OCI-LY1 (cell line): ENCODE measurements around the gene PDLIM3.

Source experiments
- H2AFZ ChIP-seq: fragments of 200-600 bp; sonication (generic), shearing (Covaris generic); 2 replicates; pipeline ENCODE4 v1.6.0; 2014; ENCODE audit warnings: antibody characterized with exemption, mild to moderate bottlenecking, low read length
- H3F3A ChIP-seq: fragments of 200-600 bp; sonication (generic), shearing (Covaris generic); 2 replicates; pipeline ENCODE4 v1.6.0; 2014; ENCODE audit warnings: mild to moderate bottlenecking, antibody characterized with exemption, low read length, moderate library complexity; ENCODE audit not compliant: insufficient read depth
- H3K27ac ChIP-seq: fragments of 200-600 bp; sonication (generic); 2 replicates; pipeline ENCODE4 v1.5.1; 2014; ENCODE audit warnings: low read length, mixed run types, mild to moderate bottlenecking, low read depth; ENCODE audit not compliant: poor library complexity, severe bottlenecking
- H3K27me3 ChIP-seq: fragments of 200-600 bp; sonication (generic); 2 replicates; pipeline ENCODE4 v1.6.0; 2014; ENCODE audit warnings: antibody characterized with exemption, mild to moderate bottlenecking, low read length, moderate library complexity; ENCODE audit not compliant: insufficient read depth
- H3K36me3 ChIP-seq: fragments of 200-600 bp; sonication (generic); 2 replicates; pipeline ENCODE4 v1.6.1; 2014; ENCODE audit warnings: mild to moderate bottlenecking, antibody characterized with exemption, low read length, moderate library complexity, mixed read lengths; ENCODE audit not compliant: insufficient read depth
- H3K4me1 ChIP-seq: fragments of 200-600 bp; sonication (generic); 2 replicates; pipeline ENCODE4 v1.5.1; 2014; ENCODE audit warnings: mild to moderate bottlenecking, low read length, moderate library complexity; ENCODE audit not compliant: insufficient read depth, severe bottlenecking
- H3K4me2 ChIP-seq: fragments of 200-600 bp; sonication (generic), shearing (Covaris generic); 2 replicates; pipeline ENCODE4 v1.6.1; 2014; ENCODE audit warnings: low read length
- H3K4me3 ChIP-seq: fragments of 200-600 bp; sonication (generic); 2 replicates; pipeline ENCODE4 v1.5.1; 2014; ENCODE audit warnings: low read length, low read depth, mild to moderate bottlenecking, mixed read lengths; ENCODE audit not compliant: poor library complexity, severe bottlenecking
- H3K79me2 ChIP-seq: fragments of 200-600 bp; shearing (Covaris generic); 2 replicates; pipeline ENCODE4 v1.6.1; 2016; ENCODE audit warnings: mixed run types, low read length, mixed read lengths; ENCODE audit not compliant: insufficient read depth
- H3K9ac ChIP-seq: fragments of 200-600 bp; sonication (generic), shearing (Covaris generic); 2 replicates; pipeline ENCODE4 v1.6.1; 2014; ENCODE audit warnings: mild to moderate bottlenecking, low read length, mixed read lengths
- H3K9me2 ChIP-seq: fragments of 200-600 bp; sonication (generic), shearing (Covaris generic); 2 replicates; pipeline ENCODE4 v1.6.1; 2014; ENCODE audit warnings: low read depth, mild to moderate bottlenecking, low read length, mixed read lengths
- H3K9me3 ChIP-seq: fragments of 200-600 bp; shearing (Covaris generic); 2 replicates; pipeline ENCODE4 v1.6.1; 2014; ENCODE audit warnings: low read length, mixed read lengths
- H4K20me1 ChIP-seq: fragments of 200-600 bp; sonication (generic), shearing (Covaris generic); 2 replicates; pipeline ENCODE4 v1.6.0; 2016; ENCODE audit warnings: mild to moderate bottlenecking, low read length; ENCODE audit not compliant: insufficient read depth
- CTCF ChIP-seq: fragments of 200-600 bp; sonication (generic), shearing (Covaris generic); IDR thresholded peaks from 2 replicates; pipeline ENCODE4 v1.5.1; 2017; ENCODE audit warnings: mild to moderate bottlenecking, antibody characterized with exemption, low read length, moderate library complexity, mixed read lengths
- EZH2 ChIP-seq: fragments of 200-600 bp; sonication (generic), shearing (Covaris generic); IDR thresholded peaks from 2 replicates; pipeline ENCODE4 v1.8.0; 2017; ENCODE audit warnings: borderline replicate concordance, mixed run types, mild to moderate bottlenecking, antibody characterized with exemption, low read length, moderate library complexity, mixed read lengths

Gene PDLIM3

DNA sequence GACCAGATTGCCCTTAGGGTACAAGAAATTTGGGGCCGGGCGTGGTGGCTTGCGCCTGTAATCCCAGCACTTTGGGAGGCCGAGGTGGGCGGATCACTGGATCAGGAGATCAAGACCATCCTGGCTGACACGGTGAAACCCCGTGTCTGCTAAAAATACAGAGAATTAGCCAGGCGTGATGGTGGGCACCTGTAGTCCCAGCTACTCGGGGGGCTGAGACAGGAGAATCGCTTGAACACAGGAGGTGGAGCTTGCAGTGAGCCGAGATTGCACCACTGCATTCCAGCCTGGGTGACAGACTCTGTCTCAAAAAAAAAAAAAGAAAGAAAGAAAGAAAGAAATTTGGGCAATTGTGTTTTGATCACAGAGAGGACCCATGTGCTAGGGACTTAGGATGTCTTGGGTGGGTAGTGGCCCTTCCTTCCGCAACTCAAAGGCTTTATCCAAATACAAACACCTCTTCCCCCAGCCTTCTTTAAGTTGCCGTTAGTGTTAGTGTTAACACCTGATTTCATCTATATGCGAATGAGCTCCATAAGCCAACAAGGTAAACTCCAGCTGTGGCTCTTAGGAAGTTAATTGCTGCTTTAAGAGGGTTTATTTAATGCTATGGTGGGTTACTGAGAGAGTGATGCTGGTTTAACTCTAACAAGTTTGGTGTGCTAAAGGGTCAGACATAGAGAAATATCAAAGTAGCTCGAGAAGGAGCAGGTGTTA lies 55.1 kb downstream of the PDLIM3 start:
- no peaks in the 10 kb centered on the region for H3K9me3 ChIP-seq
- no peaks in the 10 kb centered on the region for H3K79me2 ChIP-seq
- peak overlapping the region; percentile 48 for H3K27ac ChIP-seq
- no peaks in the 10 kb centered on the region for H3K36me3 ChIP-seq
- no peaks in the 10 kb centered on the region for H3K9me2 ChIP-seq
- no peaks in the 10 kb centered on the region for H3K27me3 ChIP-seq
- H2AFZ ChIP-seq = no peak overlapping the region
- peak overlapping the region; percentile 48 for H3K4me2 ChIP-seq
- peak overlapping the region; percentile 41; the same call in 1 of the 2 replicates for H3K9ac ChIP-seq
- no peaks in the 10 kb centered on the region for H3F3A ChIP-seq
- no peaks in the 10 kb centered on the region for H4K20me1 ChIP-seq
- peaks cover 26% of the 10 kb centered on the region for H3K4me1 ChIP-seq
- TF ChIP-seq CTCF (no peak), EZH2 (no peak)
- H3K4me3 ChIP-seq = peak overlapping the region; percentile 54

GRCh38 chr4:185479507-185479971 lies 55.8 kb downstream of the PDLIM3 start:
- Histone ChIP-seq H3K27ac (peak overlapping the region; percentile 48), H3K9me2 (no peaks in the 10 kb centered on the region), H3K4me1 (peaks cover 26% of the 10 kb centered on the region), H3K27me3 (no peaks in the 10 kb centered on the region), H3F3A (no peaks in the 10 kb centered on the region), H3K4me2 (peak overlapping the region; percentile 48; the same call in 1 of the 2 replicates), H3K79me2 (no peaks in the 10 kb centered on the region), H3K9ac (no peak overlapping the region), H4K20me1 (no peaks in the 10 kb centered on the region), H2AFZ (no peak overlapping the region), H3K36me3 (no peaks in the 10 kb centered on the region), H3K9me3 (no peaks in the 10 kb centered on the region), H3K4me3 (peak overlapping the region; percentile 54)
- TF ChIP-seq EZH2 = no peak
- no peak for TF ChIP-seq CTCF

GRCh38 chr4:185473247-185473646 lies 62.1 kb downstream of the PDLIM3 start:
- Histone ChIP-seq H2AFZ (no peak overlapping the region), H3K4me2 (no peak overlapping the region), H3K9me2 (no peaks in the 10 kb centered on the region), H3K27me3 (no peaks in the 10 kb centered on the region; the same call in 1 of the 2 replicates), H3K9me3 (no peaks in the 10 kb centered on the region), H3K79me2 (no peaks in the 10 kb centered on the region), H3K4me3 (no peak overlapping the region), H3F3A (no peaks in the 10 kb centered on the region; the same call in 1 of the 2 replicates), H4K20me1 (no peaks in the 10 kb centered on the region), H3K36me3 (no peaks in the 10 kb centered on the region), H3K27ac (no peak overlapping the region), H3K9ac (no peak overlapping the region), H3K4me1 (peaks cover 28% of the 10 kb centered on the region)
- no peak for TF ChIP-seq EZH2
- TF ChIP-seq CTCF = no peak
